ENCODE measurements around the gene KCNG2.

Gene KCNG2

DNA sequence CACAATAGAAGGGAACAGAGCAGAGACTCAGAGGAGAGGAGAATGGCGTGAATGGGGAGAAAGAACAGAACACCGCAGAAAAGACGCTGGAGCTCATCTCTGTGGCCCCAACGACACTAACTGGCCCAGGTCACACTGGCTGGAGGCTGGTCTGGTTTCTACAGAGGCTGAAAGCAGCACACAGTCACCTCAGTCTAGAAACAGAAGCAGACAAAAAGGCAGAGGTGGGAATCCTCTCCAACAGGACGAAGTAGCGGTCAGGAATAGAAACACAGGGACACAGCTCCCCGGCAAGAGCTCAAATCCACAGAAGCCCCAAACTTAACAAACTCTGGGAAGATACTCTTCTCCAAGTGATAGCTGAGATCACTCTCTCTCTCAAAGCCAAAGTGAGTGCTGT, 144.5 kb downstream of the KCNG2 start:
- DNase-seq (ENCODE audit: low read depth): no peak

DNA sequence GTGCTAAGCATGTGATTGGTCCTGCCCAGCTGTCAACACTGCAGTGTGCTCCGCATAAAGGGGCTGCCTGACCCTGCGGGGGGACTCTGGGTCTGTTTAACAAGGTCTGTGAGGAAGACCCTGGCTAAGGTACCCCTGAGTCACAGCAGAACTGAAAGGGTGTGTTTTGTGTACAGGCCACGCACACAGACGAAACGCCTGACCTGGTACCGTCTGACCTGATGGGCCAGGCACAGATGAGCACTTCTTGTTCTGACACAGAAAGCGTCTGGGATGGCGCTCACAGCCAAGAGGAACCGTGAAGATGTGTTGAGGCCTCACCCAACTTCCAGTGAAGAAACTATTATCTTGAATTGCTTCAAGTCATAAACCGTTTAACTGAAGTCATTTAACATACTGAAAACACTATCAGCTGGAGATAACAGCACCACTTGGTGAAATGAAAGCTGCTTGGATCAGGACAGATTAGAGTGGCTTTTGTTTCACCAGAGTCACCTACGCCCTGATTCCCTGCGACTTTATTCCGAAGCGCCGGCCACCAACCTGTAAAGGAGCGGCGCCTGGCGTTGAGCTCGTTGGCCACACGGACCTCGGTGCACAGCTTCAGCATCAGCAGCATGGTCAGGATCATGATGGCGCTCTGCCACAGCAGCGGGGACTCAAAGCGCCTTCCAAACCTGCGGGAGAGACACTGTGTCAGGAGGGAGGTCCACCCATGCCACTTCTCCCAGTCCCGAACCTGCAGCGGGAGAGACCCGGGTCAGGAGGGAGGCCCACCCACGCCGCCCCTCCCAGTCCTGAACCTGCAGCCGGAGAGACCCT, 145.3 kb downstream of the KCNG2 start:
- no peak for DNase-seq (ENCODE audit: low read depth)

DNA sequence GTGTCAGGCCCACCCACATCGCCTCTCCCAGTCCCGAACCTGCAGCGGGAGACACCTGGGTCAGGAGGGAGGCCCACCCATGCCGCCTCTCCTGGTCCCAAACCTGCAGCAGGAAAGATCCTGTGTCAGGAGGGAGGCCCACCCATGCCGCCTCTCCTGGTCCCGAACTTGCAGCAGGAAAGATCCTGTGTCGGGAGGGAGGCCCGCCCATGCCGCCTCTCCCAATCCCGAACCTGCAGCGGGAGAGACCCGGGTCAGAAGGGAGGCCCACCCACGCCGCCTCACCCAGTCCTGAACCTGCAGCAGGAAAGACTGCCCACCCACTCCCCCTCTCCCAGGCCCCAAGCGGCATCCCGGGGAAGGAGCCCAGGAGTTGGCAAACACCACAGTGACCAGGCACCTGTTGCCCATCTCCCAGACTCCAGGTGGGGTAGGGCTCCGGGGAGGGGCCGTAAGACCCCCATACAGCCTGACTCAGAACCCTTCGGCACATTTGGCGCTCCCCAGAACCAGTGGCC, 145.9 kb downstream of the KCNG2 start:
- no peak for DNase-seq (ENCODE audit: low read depth)

DNA sequence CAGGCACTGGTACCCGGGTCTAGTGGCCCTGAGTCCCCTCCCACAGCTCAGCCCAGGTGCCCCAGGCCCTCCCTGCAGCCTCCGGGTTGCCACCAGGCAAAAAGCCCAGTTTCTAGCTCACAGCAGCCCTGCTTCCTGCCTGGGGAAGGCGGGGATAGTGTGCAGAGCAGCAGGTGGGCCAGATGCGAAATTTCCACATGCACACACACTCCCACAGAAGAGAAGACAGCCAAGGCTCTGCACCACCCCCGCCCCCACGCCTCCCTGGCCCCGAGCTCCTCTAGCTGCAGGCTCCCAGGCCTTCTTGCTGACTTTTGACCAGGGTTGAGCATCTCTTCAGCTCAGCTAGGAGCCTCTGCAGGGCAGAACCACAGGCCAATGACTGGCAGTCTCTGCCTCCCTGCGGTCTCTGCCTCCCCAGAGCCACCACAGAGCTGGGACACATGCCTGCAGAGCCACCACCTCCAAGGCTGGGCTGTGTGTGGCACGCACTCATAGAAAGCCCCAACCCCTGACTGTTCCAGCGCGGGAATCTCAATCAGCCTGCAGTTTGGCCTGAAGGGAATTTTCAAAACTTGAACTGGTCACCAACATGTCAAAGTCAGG, 146.5 kb downstream of the KCNG2 start:
- no peak for DNase-seq (ENCODE audit: low read depth)

DNA sequence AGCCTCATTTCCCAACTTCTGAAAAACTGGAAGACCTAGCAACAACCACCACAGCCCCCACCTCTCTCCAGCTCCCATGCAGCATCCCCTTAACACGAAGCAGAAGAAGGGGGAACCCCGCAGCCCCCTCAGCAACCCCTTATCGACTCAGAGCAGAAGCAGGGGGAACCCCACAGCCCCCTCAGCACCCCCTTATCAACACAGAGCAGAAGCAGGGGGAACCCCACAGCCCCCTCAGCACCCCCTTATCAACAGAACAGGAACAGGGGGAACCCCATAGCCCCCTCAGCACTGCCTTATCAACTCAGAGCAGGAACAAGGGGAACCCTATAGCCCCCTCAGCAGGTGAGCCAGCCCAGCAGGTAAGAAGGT, 147.0 kb downstream of the KCNG2 start:
- DNase-seq (ENCODE audit: low read depth): no peak

DNA sequence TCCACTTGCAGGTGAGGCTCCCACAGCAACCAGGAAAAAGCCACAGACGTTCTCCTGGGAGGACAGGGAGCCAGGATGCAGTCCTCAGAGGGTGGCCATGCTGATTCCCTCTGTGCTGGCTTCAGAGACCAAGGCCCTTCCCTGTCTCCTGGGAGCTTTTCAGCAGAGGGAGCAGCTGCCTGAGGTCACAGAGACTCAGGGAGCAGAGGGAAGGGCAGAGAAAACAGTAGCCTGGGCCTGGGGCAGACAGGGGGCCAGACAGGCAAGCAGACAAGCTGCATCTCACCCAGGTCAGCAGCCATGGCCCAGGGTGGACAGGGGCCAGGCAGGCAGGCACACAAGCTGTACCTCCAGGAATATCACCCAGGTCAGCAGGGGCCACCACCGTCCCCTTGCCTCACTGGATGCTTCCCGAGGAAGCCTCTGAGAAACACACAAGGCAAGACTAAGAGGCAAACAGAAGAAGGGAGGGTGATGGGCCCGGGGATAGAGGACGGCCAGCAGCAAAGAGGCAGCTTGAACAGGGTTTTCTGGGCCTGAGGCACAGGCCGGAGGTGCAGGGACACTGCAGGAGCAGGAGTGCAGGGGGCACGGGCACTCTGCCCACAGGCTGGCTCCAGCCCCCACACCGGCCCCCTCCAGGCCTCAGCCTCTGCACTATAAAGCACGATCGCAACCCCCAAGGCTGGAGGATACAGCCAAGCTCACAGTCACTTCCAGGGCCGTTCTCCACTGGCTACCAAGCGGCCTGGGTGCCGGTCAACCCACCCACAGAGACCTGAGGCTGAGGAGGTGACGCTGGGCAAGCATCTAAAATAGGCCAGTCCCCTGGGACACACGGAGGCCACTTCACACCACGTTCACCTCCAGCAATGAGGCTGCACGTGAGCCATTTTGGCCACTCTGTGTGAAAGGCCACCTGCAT, 147.6 kb downstream of the KCNG2 start:
- no peak for DNase-seq (ENCODE audit: low read depth)

DNA sequence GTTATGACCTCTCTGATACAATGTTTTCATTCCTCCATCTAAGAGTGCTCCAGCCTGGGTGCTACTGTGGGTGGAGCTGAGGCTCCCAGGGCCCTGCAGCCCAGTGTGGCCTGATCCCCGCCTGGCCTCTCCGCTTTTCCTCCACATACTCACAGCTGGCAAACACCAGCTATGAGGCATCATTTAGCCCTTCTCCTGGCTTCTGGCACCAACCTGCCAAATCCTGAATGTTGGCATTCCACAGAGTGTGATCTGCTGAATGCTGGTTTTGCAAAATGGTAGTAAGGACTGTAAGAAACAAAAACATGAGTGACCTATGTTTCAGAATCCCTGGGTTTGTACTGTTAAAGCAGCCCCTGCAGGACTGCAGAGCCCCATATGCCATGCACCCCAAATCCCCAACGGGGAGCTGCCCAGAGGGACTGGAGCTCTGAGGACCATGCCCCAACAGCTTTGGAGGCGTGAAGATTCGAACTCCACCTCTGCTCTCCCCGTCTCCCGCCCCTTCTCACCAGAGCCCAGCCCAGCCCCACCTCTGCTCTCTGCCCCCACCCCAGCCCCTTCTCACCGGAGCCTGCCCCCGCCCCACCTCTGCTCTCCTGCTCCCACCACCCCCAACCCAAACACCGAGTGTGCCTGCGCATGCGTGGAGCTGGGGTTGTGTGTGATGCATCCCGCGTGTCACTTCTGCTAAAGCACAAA, 149.5 kb downstream of the KCNG2 start:
- DNase-seq (ENCODE audit: low read depth): no peak

DNA sequence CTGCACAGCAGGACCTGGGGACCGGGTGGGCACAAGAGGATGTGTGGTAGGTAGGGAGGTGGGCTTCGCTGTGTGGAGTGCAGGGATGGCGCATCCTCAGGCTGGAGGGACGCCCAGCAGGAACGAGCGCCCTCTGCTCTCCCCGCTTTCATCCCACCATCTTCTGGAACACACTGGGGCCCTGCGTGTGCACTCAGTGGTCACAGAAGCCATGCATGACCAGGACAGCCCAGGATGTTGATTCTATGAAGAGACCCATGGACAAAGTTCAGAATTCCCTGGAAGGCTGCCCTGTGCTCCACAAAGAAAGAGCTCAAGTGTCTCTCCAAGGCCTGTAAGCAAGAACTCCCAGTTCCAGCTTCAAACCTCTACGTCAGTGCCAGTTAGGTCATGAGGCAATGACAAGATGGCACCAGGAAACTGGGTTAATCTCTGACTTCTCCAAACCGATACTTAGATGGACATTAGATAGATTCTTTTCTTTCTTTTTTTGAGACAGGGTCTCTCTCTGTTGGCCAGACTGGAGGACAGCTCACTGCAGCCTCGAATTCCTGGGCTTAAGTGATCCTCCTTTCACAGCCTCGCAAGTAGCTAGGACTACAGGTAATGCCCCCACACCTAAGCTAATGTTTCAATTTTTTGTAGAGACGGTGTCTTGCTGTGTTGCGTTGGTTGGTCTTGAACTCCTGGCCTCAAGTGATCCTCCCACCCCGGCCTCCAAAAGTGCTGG, 150.3 kb downstream of the KCNG2 start:
- no peak for DNase-seq (ENCODE audit: low read depth)

DNA sequence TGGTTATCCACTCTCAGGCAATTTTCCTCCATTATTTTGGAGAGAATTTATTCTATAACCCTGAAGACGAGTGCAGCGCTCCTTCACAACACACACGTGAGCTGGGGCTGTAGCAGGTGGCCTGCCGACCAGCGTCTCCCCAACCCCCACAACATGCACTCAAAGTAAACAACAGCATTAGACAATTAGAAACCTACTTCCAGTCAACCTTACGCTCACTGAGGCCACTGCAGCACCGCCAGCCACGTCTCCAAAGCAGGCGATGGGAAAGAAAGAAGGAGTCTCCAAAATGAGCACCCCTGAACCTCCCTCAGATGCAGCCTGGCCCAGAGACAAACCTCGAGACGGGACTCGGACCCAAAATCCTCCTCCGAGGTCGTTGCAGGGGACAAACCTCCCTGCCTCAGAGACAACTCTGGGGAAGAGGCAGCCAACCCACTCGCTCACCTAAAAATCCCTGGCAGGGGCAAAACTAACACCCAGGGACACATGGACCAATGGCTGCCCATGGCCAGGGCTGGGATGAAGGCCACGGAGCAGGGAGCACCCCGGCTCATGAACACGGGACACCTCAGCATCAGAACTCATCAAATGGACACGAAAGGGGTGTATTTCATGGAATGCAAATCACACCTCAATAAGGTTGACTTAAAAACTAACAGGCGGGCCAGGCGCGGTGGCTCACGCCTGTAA, 151.1 kb downstream of the KCNG2 start:
- DNase-seq (ENCODE audit: low read depth): no peak

Measured in GM04504 (cell line).